GM12891 (cell line): ENCODE results near the gene NOX5.

Source experiments
- DNase-seq: peaks from one replicate; pipeline ENCODE4 v3.0.0; 2011; ENCODE audit warnings: low spot score; ENCODE audit not compliant: insufficient read length
- FAIRE-seq: peaks from 2 replicates; lab custom pipeline; 2011; peaks lifted over from hg19 to GRCh38; lab: Jason Lieb, UNC
- PAX5 ChIP-seq: IDR thresholded peaks from 2 replicates; pipeline ENCODE4 v1.6.1; 2011; ENCODE audit warnings: low read length, moderate library complexity, mild to moderate bottlenecking; ENCODE audit not compliant: insufficient read depth, severe bottlenecking
- POLR2A ChIP-seq: IDR thresholded peaks from 2 replicates; pipeline ENCODE4 v1.6.1; 2011; ENCODE audit warnings: low read depth, low read length, control low read depth
- POLR2AphosphoS5 ChIP-seq: IDR thresholded peaks from 2 replicates; pipeline ENCODE4 v1.6.1; 2011; ENCODE audit warnings: low read depth, low read length, control low read depth
- POU2F2 ChIP-seq: IDR thresholded peaks from 2 replicates; pipeline ENCODE4 v1.6.1; 2011; ENCODE audit warnings: low read depth, mild to moderate bottlenecking, control low read depth, low read length, moderate library complexity
- SPI1 ChIP-seq: IDR thresholded peaks from 2 replicates; pipeline ENCODE4 v1.6.1; 2011; ENCODE audit warnings: low read depth, low read length, control low read depth
- TAF1 ChIP-seq: IDR thresholded peaks from 2 replicates; pipeline ENCODE4 v1.6.1; 2011; ENCODE audit warnings: low read depth, low read length, control low read depth

Gene NOX5

DNA sequence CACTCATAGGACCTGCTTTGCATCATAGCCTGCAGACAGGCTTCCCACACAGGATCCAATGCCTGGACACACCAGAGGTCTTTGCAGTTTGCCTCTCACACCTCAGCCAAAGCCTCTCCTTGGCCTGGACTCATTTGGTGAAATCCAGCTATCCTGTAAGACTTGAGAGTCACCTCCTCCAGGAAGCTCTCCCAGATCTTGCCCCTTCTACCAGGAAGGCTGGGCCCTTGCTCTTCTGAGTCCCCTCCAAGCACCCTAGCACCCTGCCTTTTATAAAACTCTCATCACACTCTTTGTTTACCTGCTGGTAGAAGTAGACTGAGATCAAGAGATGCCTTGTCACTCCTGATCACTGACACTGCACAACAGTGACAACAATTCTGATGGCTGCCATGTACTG, 79.1 kb downstream of the NOX5 start:
- FAIRE-seq (no peak), DNase-seq (no peak)
- no peak for TF ChIP-seq POU2F2
- TF ChIP-seq SPI1, result no peak
- no peak for TF ChIP-seq PAX5
- TF ChIP-seq POLR2A, result no peak
- TF ChIP-seq TAF1, result no peak
- TF ChIP-seq POLR2AphosphoS5, result no peak

DNA sequence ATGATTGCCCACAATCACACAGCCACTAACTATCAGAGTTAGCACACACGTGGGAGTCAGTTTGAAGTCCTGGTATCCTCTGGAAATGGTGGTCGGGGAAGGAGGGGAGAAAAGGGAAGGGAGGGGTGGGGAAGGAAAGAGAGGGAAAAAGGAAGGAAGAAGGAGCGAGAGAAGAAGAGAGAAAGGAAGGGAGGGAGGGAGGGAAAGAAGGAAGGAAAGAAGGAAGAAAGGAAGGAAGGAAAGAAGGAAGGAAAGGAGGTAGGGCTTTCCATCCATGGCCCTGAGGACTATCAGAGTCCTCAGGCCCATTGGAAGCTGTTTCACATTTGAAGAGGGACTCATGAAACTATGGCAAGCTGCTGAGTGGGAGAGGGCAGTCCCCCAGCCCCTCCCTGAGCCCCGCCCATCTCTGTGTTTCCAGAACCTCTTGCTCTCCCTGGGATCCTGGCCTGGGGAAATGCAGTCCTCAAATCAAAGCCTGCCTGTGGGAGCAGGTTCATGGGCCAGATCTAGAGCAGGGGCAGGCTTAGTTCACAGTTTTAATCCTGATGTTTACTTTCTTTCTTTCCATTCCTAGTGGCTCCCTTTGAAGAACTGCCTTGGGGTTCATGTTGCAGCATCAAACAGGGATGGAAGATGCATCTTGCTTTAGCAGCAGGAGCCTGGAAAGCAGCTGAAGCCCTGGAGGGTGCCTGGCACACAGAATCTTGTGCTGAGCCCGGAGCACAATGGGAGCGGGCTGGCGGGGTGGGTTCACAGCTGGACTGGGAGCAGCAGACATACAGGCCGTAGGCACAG, 79.8 kb downstream of the NOX5 start:
- no peak for TF ChIP-seq POLR2A
- TF ChIP-seq SPI1, result no peak
- TF ChIP-seq POU2F2, result no peak
- TF ChIP-seq PAX5, result no peak
- TF ChIP-seq TAF1, result no peak
- no peak for TF ChIP-seq POLR2AphosphoS5
- DNase-seq, result no peak
- FAIRE-seq, result no peak

DNA sequence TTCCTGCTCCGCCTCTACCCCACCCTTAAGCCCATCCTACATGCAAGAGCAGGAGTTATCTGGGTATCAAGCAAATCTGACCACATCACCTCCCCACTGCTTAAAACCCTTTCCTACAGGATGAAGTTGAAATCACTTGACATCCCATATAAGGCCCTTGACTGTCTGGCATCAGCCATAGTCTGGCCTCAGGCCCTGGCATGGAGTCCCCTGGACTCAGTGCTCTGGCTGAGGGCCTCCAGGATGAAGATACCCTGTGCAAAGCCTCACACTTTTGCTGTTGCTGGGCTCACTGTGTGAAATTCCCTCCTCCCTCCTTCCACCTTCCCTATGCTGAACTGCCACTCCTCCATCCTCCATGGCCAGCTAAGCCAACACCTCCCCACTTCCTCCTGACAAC, 80.8 kb downstream of the NOX5 start:
- DNase-seq, result no peak
- no peak for FAIRE-seq
- TF ChIP-seq SPI1 (no peak), TAF1 (no peak), POLR2AphosphoS5 (no peak), POU2F2 (no peak), PAX5 (no peak), POLR2A (no peak)

DNA sequence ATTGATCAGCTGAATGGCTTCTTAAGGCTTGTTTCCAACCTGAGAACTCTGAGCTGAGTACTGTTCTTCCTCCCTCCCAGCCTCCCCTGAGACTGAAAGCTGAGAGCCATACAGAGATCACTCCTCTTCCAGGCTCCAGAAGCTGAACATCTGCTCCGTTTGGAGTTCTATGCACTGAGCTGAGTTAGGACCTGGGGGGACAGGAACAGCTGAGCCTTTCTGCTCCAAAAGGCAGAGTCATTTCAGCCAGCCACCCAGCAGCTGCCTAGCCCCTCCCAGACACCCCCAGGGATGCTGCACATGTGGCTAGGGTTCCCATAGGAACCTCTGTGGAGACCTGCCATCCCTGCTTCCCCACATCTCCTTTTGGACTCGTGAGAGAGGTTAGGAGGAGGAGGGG, 81.7 kb downstream of the NOX5 start:
- TF ChIP-seq POU2F2, result no peak
- TF ChIP-seq POLR2A, result no peak
- TF ChIP-seq PAX5, result no peak
- TF ChIP-seq POLR2AphosphoS5, result no peak
- DNase-seq (no peak), FAIRE-seq (no peak)

DNA sequence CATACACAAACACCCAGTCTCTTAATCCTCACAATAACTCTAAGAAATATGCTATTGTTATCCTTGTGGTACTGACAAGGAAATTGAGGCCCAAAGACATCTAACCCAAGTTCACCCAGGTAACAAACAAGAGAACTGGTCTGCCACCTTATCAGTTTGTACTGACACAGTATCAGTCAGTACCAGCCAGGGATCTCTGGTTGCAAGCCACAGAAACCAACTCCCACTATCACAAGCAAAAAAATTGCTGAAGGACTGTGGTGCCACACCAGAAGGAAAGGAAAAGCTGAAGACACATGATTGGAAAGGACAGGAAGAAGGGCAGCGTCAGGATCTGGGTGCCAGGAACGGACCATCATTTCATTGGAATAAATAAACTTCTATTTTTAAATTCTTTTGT, 82.1 kb downstream of the NOX5 start:
- DNase-seq (no peak), FAIRE-seq (no peak)
- TF ChIP-seq POU2F2, result no peak
- no peak for TF ChIP-seq TAF1
- TF ChIP-seq PAX5, result no peak
- TF ChIP-seq SPI1, result no peak
- TF ChIP-seq POLR2AphosphoS5, result no peak
- TF ChIP-seq POLR2A, result no peak

DNA sequence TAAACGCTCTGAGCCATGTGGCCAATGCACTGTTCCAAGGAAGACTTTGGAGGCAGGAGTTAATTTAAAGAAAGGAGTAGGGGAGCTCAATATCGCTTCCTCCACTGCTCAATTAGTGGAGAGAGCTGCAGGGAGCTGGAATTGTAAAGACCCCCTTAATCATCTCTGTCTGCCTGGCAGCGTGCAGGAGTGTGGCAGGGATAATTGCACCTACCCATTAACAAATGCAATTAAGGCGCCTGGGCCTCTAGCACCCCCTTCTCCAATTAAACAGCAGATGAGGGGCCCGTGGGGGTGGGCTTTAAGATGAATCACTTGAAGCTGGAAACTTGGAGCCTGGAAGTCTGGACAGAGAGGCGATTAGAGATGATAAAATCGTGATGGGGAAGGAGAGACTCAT, 84.3 kb downstream of the NOX5 start:
- no peak for DNase-seq
- FAIRE-seq, result no peak
- TF ChIP-seq PAX5 (no peak), POLR2AphosphoS5 (no peak), SPI1 (no peak), POU2F2 (no peak), TAF1 (no peak), POLR2A (no peak)

DNA sequence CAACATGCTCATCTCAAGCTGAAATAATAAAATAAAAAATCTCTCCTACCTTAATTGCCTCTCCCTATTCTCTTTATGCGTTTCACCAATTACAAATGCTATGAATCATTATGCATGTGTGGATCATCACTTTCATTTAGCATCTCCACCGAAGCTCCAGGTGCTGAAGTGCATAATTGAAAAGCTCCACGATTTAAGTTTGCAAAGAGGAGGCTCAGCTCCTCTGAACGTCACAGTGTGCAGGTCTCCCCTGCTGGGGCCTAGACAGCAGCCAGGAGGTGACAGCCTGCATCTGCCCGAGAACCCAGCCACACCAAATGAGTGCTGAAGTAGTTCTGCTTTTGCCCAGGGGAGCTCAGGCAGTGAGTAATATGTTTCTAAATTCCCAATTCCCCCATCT, 85.4 kb downstream of the NOX5 start:
- TF ChIP-seq TAF1 (no peak), PAX5 (no peak), POLR2AphosphoS5 (no peak), POLR2A (no peak), SPI1 (no peak), POU2F2 (no peak)
- no peak for FAIRE-seq
- no peak for DNase-seq

DNA sequence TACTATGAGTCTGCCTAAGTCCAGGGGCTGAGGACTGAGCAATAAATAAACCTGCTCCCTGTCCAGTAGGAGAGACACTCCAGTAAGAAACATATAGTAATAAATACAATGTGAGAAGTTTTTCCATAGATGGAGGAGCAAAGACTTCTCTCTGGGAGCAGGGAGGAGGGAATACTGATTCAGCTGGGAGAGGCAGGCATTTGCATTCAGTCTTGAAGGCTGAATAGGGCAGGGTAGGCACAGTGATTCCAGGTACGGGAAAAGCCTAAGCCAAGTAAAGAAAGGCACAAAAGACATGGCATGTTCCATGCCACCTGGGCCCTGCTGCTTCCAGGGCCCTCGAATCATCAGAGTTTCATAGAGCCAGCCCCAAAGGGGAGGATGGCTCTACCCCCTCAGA, 86.3 kb downstream of the NOX5 start:
- no peak for FAIRE-seq

DNA sequence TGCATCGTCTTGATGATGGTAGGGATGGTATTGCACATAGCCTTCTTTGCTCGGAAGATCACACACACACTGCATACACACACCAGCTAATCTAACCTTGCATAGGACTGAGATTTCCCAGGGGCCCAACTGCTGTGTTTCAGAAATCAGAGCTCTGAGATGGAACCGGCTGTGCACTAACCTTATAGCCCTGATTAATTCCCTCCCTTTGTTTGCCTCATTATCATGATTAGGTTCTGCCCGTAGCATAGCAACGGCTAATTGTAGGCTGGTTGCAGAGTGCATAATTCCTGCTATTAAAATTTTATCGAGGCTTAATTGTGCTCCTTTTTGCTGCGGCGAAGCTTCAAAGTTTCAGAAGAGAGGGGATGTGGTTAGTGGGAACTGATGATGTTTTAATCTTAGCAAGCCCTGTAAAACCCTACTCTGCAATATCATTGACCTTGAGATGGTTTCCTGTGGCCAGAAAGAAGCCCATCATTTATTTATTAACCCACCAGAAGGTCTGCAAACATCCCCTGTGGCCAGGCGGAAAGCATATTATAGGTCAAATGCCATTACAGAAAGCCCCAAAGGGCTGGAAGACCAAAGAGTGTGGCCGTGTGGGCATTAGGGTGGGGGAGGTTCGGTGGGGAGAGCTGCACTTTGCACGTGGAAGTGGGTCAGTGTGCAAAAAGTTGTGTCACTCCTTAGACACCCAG, 89.7 kb downstream of the NOX5 start:
- TF ChIP-seq POU2F2 (no peak), PAX5 (no peak), POLR2A (no peak), POLR2AphosphoS5 (no peak), TAF1 (no peak), SPI1 (no peak)
- FAIRE-seq (no peak), DNase-seq (no peak)

More for the DNA sequence above, 86.3 kb downstream of the NOX5 start:
- no peak for TF ChIP-seq TAF1
- TF ChIP-seq POU2F2, result no peak
- TF ChIP-seq SPI1, result no peak
- no peak for TF ChIP-seq POLR2A
- TF ChIP-seq PAX5, result no peak
- TF ChIP-seq POLR2AphosphoS5, result no peak
- no peak for DNase-seq
